HG03520 (cell line): ENCODE measurements around the gene BATF.

Experiments used
- ATAC-seq: cut with Tn5 transposase; IDR thresholded peaks from one replicate; pipeline ENCODE4 v1.9.1; 2021; ENCODE audit warnings: mild to moderate bottlenecking, moderate library complexity; ENCODE audit not compliant: unreplicated experiment

Gene BATF

DNA sequence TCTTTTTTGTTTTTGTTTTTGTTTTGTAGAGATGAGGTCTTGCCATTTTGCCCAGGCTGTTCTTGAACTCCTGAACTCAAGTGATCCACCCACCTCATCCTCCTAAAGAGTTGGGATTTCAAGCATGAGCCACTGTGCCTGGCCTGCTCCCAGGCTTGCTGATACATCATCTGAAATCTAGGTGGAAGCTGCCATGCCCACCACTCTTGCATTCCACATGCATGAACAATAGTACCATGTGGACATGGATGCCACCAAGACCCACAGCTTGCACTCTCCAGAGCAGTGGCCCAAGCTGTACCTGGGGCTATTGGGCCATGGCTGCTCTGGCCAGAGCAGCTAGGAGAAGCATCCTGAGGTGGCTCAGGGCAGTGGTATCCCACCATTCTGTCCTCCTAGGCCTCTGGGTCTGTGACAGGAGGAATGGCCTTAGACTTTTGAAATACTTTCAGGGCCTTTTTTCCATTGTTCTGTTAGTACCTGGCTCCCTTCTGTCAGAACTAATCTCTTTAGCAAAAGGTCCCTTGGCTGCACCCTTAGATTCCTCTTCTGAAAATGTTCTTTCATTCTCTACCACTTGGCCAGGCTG, 69.8 kb downstream of the BATF start:
- no peak for ATAC-seq

DNA sequence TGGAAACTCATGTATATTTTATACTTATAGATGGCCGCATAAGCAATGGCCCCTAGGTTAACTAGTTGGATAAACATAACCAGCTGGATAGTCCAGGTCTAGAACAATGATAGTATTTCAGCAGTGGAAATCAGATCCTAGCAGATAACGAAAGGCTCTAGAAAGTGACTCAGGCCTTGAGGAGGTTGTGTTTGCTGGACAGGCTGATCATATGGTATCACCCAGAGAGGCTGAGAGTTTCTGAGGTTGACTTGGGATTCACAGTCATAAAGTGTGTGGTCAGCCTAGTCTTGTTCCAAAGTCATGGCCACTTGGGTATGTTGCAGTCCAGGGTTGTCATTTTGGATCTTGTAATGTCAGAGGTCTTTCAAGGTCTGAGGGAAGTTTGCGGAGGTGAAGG, 73.0 kb downstream of the BATF start:
- ATAC-seq = no peak
